ENCODE measurements around the gene PRSS33.
A peak's percentile ranks its signal among the peaks of the same experiment; 100 is the strongest.

Gene PRSS33

DNA sequence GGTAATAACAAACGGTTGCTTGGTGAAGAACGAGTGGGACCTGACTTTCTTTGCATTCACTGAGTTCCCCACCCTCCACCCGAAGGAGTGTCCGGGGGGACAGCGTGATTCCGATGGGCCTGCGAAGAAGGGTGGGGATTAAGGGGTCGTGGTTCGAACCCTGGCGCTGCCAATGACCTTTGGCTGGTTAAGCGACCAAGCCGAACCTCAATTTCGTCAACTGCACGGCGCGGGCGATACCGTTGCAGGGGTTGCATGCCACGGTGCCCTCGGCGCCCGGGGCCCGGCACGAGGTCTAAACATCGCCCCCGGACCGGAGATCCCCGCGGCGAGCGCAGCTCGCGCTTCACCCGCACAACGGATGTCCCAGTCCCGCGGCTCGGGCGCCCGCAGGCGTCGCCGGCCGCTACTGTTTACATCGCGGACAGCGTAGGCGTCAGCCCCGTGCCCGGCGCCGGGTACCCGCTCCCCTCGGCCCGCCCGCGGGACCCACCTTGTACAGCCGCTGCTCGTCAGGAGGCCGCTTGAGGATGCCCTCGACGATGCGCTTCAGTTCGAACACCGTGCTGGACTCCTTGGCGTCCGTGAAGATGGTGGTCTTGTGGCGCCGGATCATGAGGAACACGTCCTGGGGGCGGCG is 10.7 kb downstream of the PRSS33 start:
- DNase-seq: peak; percentile 46

DNA sequence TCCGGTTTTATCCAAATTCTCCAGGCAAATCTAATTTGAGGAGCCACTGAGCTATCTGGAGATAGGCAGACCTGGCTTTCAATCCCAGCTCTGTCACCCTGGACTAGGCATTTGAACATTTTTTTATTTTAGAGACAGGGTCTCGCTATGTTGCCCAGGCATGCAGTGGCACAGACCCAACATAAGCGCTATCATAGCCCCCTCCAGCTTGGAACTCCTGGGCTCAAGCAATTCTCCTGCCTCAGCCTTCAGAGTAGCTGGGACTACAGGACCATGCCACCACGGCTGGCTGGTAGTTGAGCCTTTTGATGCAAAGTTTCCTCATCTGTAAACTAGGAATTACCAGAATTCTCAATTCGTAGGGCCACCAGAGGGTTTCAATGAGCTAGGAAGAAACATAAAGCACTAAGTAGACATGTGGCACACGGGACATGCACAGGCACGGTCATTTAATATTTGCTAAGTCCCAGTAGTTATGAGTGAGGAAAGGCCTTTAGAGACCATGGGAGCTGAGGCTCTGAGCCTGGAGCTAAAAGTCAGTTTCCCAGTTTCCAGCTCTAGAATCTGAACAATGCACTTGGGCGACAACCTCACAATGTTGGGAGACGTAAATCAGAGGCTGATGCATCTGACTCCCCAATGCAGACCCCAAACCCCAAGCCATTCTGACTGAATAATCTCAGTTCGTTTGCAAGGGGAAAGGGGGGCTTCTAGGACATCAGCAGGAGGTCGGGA is 11.4 kb downstream of the PRSS33 start:
- no peak for DNase-seq

DNA sequence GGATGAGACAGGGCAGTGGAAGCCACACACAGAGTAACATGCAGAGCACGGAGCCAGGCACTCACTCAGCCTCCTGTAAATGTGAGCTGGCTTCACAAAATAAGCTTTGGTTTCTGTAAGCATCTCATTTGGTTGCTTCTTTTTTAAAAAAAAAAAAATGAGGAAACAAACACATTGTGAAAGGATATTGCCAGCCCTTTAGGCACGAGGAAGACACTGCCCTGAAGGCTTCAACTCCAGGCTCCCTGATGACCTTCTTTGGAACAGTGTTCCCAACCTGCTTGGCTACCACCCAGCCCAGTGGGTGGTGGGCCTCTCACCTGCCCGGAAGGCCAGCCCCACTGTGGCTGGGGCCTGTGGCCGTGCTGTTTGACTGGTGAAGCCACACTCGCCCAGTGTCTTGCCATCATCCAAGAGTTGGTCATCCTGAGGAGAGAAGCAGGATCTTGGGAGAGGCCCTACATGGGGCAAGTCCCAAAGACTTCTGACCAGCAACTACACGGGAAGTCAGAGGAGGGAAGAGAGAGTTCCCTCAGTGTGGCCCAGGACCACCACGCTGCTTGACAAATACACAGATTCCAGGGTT is 12.1 kb downstream of the PRSS33 start:
- DNase-seq: no peak

DNA sequence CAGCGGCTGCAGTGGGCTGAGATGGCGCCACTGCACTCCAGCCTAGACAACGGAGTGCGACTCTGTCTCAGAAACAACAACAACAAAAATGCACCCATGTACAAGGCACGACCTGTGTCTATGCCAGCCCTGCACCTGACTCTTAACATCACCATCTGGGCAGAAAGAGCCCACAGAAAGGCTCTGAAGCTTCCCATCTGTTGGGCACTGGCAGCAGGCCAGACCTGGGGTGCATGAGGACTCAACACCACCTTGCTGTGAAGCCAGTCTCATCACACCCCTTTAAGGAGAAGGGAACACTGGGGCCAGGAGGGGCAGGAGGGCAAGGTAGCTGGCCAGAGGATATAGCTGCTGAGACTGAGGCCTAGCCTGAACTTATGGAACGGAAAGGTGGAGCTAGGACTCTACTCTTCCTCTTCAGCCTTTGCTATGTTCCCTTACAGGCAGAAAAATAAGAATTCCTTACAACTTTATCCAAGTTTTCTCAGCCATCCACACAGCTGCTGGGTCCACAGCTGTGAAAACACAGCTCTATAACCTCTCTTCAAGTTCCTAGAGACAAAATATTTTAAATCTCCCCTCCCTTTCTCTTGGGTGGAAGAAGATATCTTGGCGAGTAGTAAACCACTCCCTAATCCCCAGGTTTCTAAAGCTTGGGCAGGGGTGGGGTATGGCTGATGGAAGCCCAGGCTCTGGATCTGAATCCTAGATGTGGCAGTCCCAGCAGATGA is 13.0 kb downstream of the PRSS33 start:
- DNase-seq: peak; percentile 71

DNA sequence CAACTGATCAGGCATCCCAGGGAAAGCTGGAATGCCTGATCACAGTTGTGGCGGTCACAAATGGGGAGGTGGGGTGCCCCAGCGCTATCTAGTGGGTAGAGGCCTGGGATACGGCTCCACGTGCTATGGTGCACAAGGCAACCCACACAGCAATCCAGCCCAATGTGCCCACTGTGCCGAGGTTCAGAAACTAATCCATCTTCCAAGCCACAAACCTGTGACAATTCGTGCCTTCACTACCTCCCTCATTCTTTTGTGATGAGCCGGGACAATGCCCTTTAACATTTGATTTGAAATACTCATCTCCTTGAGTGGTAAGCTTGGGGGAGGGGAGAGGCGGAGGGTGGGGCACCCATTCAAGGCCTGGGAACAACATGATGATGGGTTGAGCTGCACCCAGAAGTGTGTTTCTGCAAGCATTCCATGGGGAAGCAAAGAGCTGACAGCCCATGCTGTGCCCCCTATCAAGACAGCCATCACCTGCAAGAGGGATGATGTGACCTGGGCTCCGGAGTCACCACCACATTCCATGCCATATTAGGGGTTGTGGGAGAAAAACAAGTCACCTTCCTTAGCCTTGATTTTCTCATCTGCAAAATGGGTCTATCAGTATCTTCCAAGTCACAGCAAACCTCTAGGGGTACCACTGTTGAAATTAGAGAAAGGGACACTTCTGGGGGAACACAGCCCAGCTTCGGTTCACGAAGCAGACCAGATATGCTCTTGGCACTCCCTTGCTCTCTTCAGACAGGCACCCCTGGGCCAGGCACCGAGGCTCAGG is 14.0 kb downstream of the PRSS33 start:
- no peak for DNase-seq

DNA sequence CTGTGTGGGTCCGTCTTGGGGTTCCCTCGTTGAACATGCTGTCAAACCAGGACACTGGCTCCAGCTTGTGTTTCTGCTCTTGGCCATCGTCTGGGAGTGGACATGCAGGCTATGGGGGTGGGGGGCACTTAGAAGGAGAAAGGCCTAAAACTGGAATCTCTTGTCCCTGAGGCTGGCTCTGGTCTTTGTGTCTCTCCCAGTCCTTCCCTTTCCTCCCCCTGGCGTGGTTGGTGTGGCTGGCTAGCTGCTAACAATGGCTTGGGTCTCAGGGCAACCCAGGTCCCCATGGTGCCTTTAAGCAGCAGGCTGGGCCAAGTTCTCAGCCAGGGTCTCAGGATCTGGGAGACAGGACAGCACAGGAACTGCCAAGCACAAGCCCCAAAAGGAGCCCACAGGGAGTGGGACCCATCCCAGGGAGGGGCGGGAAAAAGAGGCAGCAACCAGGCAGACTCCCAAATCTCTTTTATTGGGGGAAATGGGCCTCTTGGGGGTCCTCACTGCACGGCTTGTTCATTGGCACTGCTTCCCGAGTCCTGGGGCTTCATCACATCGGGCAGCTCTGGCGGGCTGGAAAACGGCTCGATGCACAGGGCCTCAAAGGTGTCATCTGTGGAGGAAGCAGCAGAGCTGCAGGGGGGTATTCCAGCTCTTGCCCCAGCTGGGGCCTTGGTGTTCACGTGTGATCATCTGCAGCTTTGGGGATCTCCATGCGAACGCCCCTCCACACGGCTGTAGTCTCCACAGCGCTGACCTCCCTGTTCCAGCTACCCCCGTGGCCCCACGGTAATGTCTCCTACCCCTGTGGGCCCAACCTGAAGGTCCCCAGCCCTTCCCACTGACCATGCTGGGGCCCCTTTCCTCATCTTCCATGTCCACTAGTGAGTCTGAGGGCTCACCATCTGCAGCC is 15.6 kb downstream of the PRSS33 start:
- no peak for DNase-seq

DNA sequence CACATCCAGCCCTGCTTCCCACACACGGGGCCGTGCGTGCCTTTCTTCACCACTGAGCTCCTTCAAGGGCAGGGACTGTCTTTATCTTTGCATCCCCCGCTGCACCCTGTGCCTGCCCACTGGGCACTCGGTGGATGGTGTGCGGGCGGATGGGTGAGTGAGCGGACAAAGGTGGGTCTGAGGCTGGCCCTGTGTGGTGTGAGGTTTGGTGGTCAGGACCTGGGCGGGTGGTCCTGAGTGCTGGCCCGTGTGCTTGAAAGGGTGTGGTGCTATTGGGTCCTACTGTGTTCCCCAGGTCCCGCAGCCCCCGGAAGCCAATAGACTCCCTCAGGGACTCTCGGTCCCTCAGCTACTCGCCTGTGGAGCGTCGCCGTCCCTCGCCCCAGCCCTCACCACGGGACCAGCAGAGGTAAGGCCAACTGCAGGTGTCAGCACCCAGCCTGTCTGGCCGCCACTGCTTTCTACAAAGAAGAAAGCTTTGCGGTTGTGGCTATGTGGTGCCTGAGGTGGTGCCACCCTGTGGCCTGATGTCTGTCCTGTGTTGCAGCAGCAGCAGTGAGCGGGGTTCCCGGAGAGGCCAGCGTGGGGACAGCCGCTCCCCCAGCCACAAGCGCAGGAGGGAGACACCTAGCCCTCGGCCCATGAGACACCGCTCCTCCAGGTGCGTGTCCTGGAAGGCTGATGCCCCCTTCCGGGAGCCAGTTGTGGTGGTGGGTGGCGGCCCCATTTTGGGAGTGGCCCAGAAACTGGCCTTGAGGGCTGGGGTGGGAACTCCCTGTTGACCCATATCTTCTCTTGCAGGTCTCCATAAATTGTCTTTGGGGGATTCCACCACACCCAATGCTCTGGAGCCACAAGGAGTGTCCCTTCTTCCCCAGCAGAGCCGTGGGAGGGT is 17.1 kb downstream of the PRSS33 start:
- peak; percentile 57 for DNase-seq

DNA sequence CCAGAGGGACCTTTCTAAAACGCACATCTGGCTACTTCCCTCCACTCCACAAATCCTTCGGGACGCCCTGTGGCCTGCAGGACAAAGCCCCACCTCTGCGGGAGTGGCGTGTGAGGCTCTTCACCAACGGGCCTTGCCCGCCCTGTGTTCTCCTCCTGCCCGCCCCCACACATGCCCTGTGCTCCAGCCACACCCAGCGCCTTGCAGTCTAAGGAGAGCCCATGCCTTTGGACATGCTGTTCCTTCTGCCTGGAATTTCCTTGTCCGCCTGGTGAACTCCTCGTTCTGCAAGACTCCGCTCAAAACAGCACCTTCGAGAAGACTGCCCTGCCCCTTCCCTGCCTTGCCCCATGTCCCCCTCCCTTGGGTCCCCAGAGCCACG is 17.7 kb downstream of the PRSS33 start:
- no peak for DNase-seq

DNA sequence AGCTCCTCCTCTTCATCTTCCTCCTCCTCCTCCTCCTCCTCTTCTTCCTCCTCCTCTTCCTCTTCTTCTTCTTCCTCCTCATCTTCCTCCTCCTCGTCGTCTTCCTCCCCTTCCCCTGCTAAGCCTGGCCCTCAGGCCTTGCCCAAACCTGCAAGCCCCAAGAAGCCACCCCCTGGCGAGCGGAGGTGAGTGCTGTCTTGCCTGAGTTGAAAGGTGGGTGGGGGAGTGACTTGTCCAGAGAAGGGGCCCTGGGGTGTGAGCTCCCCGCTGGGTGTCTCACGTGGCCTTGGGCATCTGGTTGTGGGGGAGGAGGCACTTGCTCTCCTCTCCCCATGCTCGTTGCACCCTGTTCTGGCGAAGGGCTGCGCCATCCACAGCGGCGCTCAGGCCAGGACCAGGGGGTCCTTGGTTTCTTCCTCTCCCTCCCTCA is 18.2 kb downstream of the PRSS33 start:
- DNase-seq: no peak

DNA sequence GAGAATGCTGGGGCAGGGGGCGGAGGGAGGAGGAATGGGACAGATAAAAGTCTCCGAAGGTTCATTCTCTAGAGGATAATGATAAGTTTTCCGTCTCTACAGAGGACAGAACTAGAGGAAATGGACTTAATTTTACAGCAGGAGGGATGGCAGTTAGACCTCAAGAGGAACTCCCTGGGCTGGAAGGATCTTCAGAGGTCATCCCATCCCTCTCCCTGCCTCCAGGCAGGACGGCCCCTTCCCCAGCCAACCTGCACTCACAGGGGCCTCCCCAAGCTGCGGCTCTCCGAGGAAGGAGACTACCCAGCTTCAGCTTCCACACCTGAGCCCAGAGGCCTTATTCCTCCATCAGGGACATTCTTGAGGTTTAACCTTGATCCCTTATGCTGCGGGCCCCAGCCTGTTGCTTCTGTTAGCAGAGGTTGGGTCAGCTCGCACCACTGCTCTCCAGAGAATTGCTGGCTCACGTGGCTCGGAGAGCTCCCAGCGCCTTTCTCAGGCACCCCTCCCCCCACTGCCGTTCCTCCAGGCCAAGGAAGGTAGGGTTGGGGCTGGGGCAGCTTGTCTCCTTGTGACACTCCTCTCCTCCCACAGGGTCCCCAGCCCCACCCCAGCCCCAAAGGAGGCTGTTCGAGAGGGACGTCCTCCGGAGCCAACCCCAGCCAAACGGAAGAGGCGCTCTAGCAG is 18.8 kb downstream of the PRSS33 start:
- no peak for DNase-seq

DNA sequence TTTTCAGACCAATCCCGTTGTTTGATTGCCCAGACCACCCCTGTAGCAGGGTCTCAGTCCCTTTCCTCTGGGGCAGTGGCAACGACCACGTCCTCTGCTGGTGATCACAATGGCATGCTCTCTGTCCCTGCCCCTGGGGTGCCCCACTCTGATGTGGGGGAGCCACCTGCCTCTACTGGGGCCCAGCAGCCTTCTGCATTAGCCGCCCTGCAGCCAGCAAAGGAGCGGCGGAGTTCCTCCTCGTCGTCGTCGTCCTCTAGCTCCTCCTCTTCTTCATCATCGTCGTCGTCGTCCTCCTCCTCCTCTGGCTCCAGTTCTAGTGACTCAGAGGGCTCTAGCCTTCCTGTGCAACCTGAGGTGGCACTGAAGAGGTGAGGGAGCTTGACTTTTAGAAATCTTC is 19.5 kb downstream of the PRSS33 start:
- no peak for DNase-seq

DNA sequence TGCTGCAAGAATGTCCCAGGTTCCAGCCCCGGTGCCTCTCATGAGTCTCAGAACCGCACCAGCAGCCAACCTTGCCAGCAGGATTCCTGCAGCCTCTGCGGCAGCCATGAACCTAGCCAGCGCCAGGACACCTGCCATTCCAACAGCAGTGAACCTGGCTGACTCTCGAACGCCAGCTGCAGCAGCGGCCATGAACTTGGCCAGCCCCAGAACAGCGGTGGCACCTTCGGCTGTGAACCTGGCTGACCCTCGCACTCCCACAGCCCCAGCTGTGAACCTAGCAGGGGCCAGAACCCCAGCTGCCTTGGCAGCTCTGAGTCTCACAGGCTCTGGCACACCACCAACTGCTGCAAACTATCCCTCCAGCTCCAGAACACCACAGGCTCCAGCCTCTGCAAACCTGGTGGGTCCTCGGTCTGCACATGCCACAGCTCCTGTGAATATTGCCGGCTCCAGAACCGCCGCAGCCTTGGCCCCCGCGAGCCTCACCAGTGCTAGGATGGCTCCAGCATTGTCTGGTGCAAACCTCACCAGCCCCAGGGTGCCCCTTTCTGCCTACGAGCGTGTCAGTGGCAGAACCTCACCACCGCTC is 20.1 kb downstream of the PRSS33 start:
- no peak for DNase-seq

DNA sequence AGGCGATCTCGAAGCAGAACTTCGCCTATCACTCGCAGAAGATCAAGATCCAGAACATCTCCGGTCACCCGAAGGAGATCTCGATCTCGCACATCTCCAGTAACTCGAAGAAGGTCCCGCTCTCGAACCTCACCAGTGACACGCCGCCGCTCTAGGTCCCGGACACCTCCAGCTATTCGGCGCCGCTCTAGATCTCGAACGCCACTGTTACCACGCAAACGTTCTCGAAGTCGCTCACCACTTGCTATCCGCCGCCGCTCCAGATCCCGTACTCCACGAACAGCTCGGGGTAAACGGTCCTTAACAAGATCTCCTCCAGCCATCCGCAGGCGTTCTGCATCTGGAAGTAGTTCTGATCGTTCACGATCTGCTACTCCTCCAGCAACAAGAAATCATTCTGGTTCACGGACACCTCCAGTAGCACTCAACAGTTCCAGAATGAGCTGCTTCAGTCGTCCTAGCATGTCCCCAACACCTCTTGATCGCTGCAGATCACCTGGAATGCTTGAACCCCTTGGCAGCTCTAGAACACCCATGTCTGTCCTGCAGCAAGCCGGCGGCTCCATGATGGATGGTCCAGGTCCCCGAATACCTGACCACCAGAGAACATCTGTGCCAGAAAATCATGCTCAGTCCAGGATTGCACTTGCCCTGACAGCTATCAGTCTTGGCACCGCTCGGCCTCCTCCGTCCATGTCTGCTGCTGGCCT is 20.8 kb downstream of the PRSS33 start:
- no peak for DNase-seq

DNA sequence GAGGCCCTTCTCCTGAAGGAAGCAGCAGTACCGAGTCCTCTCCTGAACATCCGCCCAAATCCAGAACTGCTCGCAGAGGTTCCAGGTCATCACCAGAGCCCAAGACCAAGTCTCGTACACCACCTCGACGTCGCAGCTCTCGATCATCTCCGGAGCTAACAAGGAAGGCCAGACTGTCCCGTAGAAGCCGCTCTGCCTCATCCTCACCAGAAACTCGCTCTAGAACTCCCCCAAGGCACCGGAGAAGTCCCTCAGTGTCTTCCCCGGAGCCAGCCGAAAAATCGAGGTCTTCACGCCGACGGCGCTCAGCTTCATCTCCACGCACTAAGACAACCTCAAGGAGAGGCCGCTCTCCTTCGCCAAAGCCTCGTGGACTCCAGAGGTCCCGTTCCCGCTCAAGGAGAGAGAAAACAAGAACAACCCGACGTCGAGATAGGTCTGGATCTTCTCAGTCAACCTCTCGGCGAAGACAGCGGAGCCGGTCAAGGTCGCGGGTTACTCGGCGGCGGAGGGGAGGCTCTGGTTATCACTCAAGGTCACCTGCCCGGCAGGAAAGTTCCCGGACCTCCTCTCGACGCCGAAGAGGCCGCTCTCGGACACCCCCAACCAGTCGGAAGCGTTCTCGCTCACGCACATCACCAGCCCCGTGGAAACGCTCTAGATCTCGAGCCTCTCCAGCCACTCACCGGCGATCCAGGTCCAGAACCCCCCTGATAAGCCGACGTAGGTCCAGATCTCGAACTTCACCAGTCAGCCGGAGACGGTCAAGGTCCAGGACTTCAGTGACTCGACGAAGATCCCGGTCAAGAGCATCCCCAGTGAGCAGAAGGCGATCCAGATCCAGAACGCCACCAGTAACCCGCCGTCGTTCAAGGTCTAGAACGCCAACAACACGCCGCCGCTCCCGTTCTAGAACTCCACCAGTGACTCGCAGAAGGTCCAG is 21.6 kb downstream of the PRSS33 start:
- DNase-seq: no peak

DNA sequence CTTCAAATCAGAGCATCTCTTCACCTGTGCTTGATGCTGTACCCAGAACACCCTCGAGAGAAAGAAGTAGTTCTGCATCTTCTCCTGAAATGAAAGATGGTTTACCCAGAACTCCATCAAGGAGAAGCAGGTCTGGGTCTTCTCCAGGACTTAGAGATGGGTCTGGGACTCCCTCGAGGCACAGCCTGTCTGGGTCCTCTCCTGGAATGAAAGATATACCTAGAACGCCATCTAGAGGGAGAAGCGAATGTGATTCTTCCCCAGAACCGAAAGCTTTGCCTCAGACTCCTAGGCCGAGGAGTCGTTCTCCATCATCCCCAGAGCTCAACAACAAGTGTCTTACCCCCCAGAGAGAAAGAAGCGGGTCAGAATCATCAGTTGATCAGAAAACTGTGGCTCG is 22.6 kb downstream of the PRSS33 start:
- no peak for DNase-seq

DNA sequence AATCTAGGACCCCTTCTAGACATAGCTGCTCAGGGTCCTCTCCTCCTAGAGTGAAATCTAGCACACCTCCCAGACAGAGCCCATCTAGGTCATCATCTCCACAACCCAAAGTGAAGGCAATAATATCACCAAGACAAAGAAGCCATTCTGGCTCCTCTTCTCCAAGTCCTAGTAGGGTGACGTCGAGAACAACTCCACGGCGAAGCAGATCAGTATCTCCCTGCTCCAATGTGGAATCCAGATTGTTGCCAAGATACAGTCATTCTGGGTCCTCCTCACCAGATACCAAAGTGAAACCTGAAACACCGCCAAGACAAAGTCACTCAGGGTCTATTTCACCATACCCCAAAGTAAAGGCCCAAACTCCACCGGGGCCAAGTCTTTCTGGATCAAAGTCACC is 24.2 kb downstream of the PRSS33 start:
- DNase-seq: no peak

DNA sequence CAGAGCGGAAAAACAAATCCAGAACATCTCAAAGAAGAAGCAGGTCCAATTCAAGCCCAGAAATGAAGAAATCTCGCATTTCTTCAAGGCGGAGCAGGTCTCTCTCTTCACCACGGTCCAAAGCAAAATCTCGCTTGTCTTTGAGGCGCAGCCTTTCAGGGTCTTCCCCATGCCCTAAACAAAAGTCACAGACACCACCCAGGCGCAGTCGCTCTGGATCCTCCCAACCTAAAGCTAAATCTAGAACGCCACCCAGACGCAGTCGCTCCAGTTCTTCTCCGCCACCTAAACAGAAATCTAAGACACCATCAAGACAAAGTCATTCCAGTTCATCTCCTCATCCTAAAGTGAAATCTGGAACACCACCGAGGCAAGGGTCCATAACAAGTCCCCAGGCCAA is 24.6 kb downstream of the PRSS33 start:
- no peak for DNase-seq
